Thyroid gland (tissue), 4 donors: ENCODE results near the gene MEAK7.

ENCODE experiments used
- CTCF ChIP-seq, 6 experiments: fragments of 200-600 bp in 3 of 6; fragments of 450-650 bp in 3 of 6; sonication (generic) in 3 of 6; IDR thresholded peaks; one replicate each; pipeline ENCODE4 v1.5.1; 2016 to 2019; ENCODE audit warnings: antibody characterized with exemption in 6 of 6, mild to moderate bottlenecking in 2 of 6, inconsistent platforms in 1 of 6, moderate library complexity in 1 of 6
- POLR2A ChIP-seq, 2 donors: fragments of 450-650 bp; IDR thresholded peaks; one replicate each; pipeline ENCODE4 v1.6.1; 2017; ENCODE audit warnings: antibody characterized with exemption in 2 of 2, mild to moderate bottlenecking in 2 of 2, moderate library complexity in 1 of 2

DNA sequence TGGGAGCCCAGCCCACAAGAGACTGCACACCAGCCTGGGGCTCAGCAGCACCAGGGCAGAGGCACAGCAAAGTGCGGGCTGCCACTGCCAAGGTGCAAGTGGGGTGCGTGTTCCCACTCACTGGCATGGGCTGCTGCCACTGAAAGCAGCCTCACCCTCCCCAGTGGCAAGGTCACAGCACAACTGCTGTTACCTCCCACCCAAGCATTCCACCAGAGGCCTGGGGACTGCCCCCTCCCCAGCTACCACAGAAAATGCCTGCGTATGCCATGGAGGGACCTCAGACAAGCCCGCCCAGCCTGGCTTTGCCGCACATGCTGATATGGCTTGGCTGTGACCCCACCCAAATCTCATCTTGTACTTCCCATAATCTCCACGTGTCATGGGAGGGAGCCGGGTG, 33.1 kb downstream of the MEAK7 start:
- TF ChIP-seq POLR2A (IDR thresholded peaks at IDR 0.05) (no peak), CTCF (IDR thresholded peaks at IDR 0.05) (no peak)
